H1 (cell line): ENCODE data around the gene HS6ST3. TPM values are rescaled to one million over a fixed set of nuclear protein-coding genes. Genes with fewer than 3 reads are reported as not detected.

Source experiments
- CTCF ChIA-PET: fragments of 300-600 bp; sonication (Branson Sonifier 250); formaldehyde crosslinking; loops from one replicate; lab custom pipeline; 2021; ENCODE audit not compliant: partially characterized antibody; lab: Charles Lee
- POLR2A ChIA-PET: fragments of 300-600 bp; sonication (Branson Sonifier 250); formaldehyde crosslinking; loops from one replicate; lab custom pipeline; 2021; ENCODE audit warnings: inconsistent platforms; ENCODE audit not compliant: partially characterized antibody; lab: Charles Lee
- DNase-seq, 2 experiments: peaks; one replicate each; pipeline versions ENCODE4 v3.0.0 to v3.0.0-alpha.2; 2010 to 2022; ENCODE audit warnings: low spot score in 2 of 2, low read depth in 1 of 2, mixed read lengths in 1 of 2
- FAIRE-seq: peaks from 2 replicates; lab custom pipeline; 2011; peaks lifted over from hg19 to GRCh38; lab: Jason Lieb, UNC
- H2AFZ ChIP-seq: 2 replicates; pipeline ENCODE4 v1.8.1; 2012; ENCODE audit warnings: low read length, inconsistent platforms
- H2AK5ac ChIP-seq: 2 replicates; pipeline ENCODE4 v1.6.1; 2013; ENCODE audit warnings: low read depth, low read length
- H2BK120ac ChIP-seq: replicated peaks from 2 replicates; pipeline ENCODE3; 2013; ENCODE audit warnings: low read depth, low read length, inconsistent platforms
- H2BK12ac ChIP-seq: 2 replicates; pipeline ENCODE4 v1.6.1; 2013; ENCODE audit warnings: low read depth, low read length
- H2BK15ac ChIP-seq: 2 replicates; pipeline ENCODE4 v1.6.1; 2013; ENCODE audit warnings: low read length
- H2BK20ac ChIP-seq: 2 replicates; pipeline ENCODE4 v1.6.1; 2013; ENCODE audit warnings: low read length
- H2BK5ac ChIP-seq: 2 replicates; pipeline ENCODE4 v1.6.1; 2013; ENCODE audit warnings: low read depth, low read length
- H3K14ac ChIP-seq: 2 replicates; pipeline ENCODE4 v1.6.1; 2013; ENCODE audit warnings: inconsistent platforms; ENCODE audit not compliant: insufficient read length
- H3K18ac ChIP-seq: 2 replicates; pipeline ENCODE4 v1.6.1; 2013; ENCODE audit warnings: low read length; ENCODE audit errors: extremely low read depth
- H3K23ac ChIP-seq: 2 replicates; pipeline ENCODE4 v1.6.1; 2013; ENCODE audit warnings: inconsistent platforms; ENCODE audit not compliant: insufficient read length
- H3K23me2 ChIP-seq: 2 replicates; pipeline ENCODE4 v1.6.1; 2013; ENCODE audit warnings: low read depth, low read length
- H3K27ac ChIP-seq: 2 replicates; pipeline ENCODE4 v1.6.1; 2011; ENCODE audit warnings: low read depth, low read length, inconsistent platforms
- H3K27me3 ChIP-seq, 4 experiments: replicated peaks in 1 of 4; 1 replicate in 1 of 4; 2 replicates in 3 of 4; pipeline versions ENCODE4 v1.6.1 to v1.8.1; 2011 to 2013; ENCODE audit warnings: low read length in 3 of 4, mild to moderate bottlenecking in 3 of 4, inconsistent platforms in 2 of 4, mixed read lengths in 2 of 4, moderate library complexity in 1 of 4; ENCODE audit not compliant: control insufficient read depth in 3 of 4, insufficient read depth in 3 of 4; ENCODE audit errors: extremely low read depth in 1 of 4
- H3K36me3 ChIP-seq, 4 experiments: 2 replicates each; pipeline versions ENCODE4 v1.6.1 to v1.8.1; 2011 to 2013; ENCODE audit warnings: mild to moderate bottlenecking in 4 of 4, low read length in 3 of 4, moderate library complexity in 2 of 4, control low read depth in 1 of 4, inconsistent platforms in 1 of 4; ENCODE audit not compliant: insufficient read depth in 4 of 4, control insufficient read depth in 2 of 4
- H3K4ac ChIP-seq: replicated peaks from 2 replicates; pipeline ENCODE3; 2013; ENCODE audit warnings: low read length, low read depth, mixed read lengths, inconsistent platforms; ENCODE audit not compliant: insufficient read length
- H3K4me1 ChIP-seq, 4 experiments: replicated peaks in 1 of 4; 1 replicate in 1 of 4; 2 replicates in 3 of 4; pipeline versions ENCODE4 v1.6.1 to v1.8.1; 2011 to 2013; ENCODE audit warnings: low read length in 3 of 4, inconsistent platforms in 2 of 4, mixed read lengths in 1 of 4; ENCODE audit not compliant: insufficient read depth in 4 of 4, control insufficient read depth in 3 of 4
- H3K4me2 ChIP-seq, 2 experiments: 2 replicates each; pipeline versions ENCODE4 v1.6.1 to v1.8.1; 2011 to 2013; ENCODE audit warnings: low read depth in 2 of 2, low read length in 2 of 2, control low read depth in 1 of 2, inconsistent platforms in 1 of 2, mild to moderate bottlenecking in 1 of 2; ENCODE audit not compliant: insufficient read depth in 1 of 2
- H3K4me3 ChIP-seq, 4 experiments: fragments of 200-600, 300-600 bp in 1 of 4; sonication (generic), shearing (Covaris generic), sonication (Bioruptor Twin) in 1 of 4; 2 replicates each; pipeline versions ENCODE4 v1.5.1 to v1.8.1; 2011 to 2016; ENCODE audit warnings: low read length in 4 of 4, low read depth in 3 of 4, control low read depth in 2 of 4, inconsistent platforms in 2 of 4, mild to moderate bottlenecking in 2 of 4, mixed read lengths in 1 of 4, moderate library complexity in 1 of 4; ENCODE audit not compliant: insufficient read depth in 2 of 4; ENCODE audit errors: extremely low read depth in 1 of 4
- H3K56ac ChIP-seq: replicated peaks from 2 replicates; pipeline ENCODE3; 2013; ENCODE audit warnings: low read depth, mild to moderate bottlenecking, mixed read lengths, low read length, inconsistent platforms; ENCODE audit not compliant: insufficient read length
- H3K79me1 ChIP-seq: 2 replicates; pipeline ENCODE4 v1.6.1; 2013; ENCODE audit warnings: low read depth, low read length, control low read depth
- H3K79me2 ChIP-seq, 2 experiments: 2 replicates each; pipeline versions ENCODE4 v1.6.1 to v1.8.1; 2012 to 2013; ENCODE audit warnings: low read length in 2 of 2, mild to moderate bottlenecking in 2 of 2, inconsistent platforms in 1 of 2; ENCODE audit not compliant: insufficient read depth in 2 of 2, control insufficient read depth in 1 of 2
- H3K9ac ChIP-seq, 4 experiments: replicated peaks in 1 of 4; 1 replicate in 1 of 4; 2 replicates in 3 of 4; pipeline versions ENCODE4 v1.6.1 to v1.8.1; 2011 to 2013; ENCODE audit warnings: low read depth in 3 of 4, low read length in 3 of 4, control low read depth in 2 of 4, mild to moderate bottlenecking in 2 of 4, moderate library complexity in 2 of 4, inconsistent platforms in 1 of 4; ENCODE audit errors: extremely low read depth in 1 of 4
- H3K9me3 ChIP-seq, 2 experiments: 2 replicates each; pipeline versions ENCODE4 v1.6.1 to v1.8.1; 2012 to 2013; ENCODE audit warnings: mild to moderate bottlenecking in 2 of 2, moderate library complexity in 2 of 2, control low read depth in 1 of 2, inconsistent platforms in 1 of 2, low read depth in 1 of 2, low read length in 1 of 2, mixed read lengths in 1 of 2; ENCODE audit not compliant: insufficient read depth in 2 of 2
- H4K20me1 ChIP-seq, 2 experiments: replicated peaks in 1 of 2; 2 replicates each; pipeline versions ENCODE3 to v1.8.1; 2011 to 2013; ENCODE audit warnings: inconsistent platforms in 2 of 2, low read length in 2 of 2, mild to moderate bottlenecking in 1 of 2; ENCODE audit not compliant: insufficient read depth in 2 of 2, control insufficient read depth in 1 of 2
- H4K5ac ChIP-seq: 2 replicates; pipeline ENCODE4 v1.6.1; 2013; ENCODE audit warnings: low read length, low read depth, mixed read lengths, inconsistent platforms; ENCODE audit not compliant: insufficient read length
- H4K8ac ChIP-seq: 2 replicates; pipeline ENCODE4 v1.8.0; 2013; ENCODE audit warnings: mild to moderate bottlenecking, moderate library complexity, low read length, inconsistent platforms; ENCODE audit not compliant: insufficient read depth; ENCODE audit errors: extremely low read depth
- H4K91ac ChIP-seq: replicated peaks from 2 replicates; pipeline ENCODE3; 2013; ENCODE audit warnings: low read length, mixed read lengths, inconsistent platforms; ENCODE audit not compliant: insufficient read length
- BACH1 ChIP-seq: IDR thresholded peaks from 2 replicates; pipeline ENCODE4 v1.6.1; 2012; ENCODE audit warnings: low read length, improper control_type of control experiment
- BCL11A ChIP-seq, 2 experiments: IDR thresholded peaks; one replicate each; pipeline ENCODE4 v1.6.1; 2011; ENCODE audit warnings: low read depth in 2 of 2, low read length in 2 of 2, mild to moderate bottlenecking in 2 of 2
- BRCA1 ChIP-seq: IDR thresholded peaks from 2 replicates; pipeline ENCODE4 v1.6.1; 2012; ENCODE audit warnings: low read depth, low read length, improper control_type of control experiment
- HDAC2 ChIP-seq, 2 experiments: fragments of 300-600 bp in 1 of 2; sonication (generic) in 1 of 2; IDR thresholded peaks; 2 replicates each; pipeline ENCODE4 v1.6.1; 2011 to 2012; ENCODE audit warnings: low read depth in 2 of 2, low read length in 2 of 2, mild to moderate bottlenecking in 2 of 2, moderate library complexity in 2 of 2, borderline replicate concordance in 1 of 2, inconsistent platforms in 1 of 2
- JUN ChIP-seq: IDR thresholded peaks from 2 replicates; pipeline ENCODE4 v1.6.1; 2011; ENCODE audit warnings: low read depth, mild to moderate bottlenecking, improper control_type of control experiment, low read length
- MAFK ChIP-seq: IDR thresholded peaks from 2 replicates; pipeline ENCODE4 v1.6.1; 2012; ENCODE audit warnings: low read depth, mild to moderate bottlenecking, improper control_type of control experiment, low read length
- POLR2A ChIP-seq, 2 experiments: IDR thresholded peaks; 1 replicate in 1 of 2; 2 replicates in 1 of 2; pipeline ENCODE4 v1.6.1; 2011; ENCODE audit warnings: low read depth in 2 of 2, low read length in 2 of 2, mild to moderate bottlenecking in 2 of 2; ENCODE audit errors: control extremely low read depth in 1 of 2
- POU5F1 ChIP-seq: IDR thresholded peaks from 2 replicates; pipeline ENCODE4 v1.6.1; 2011; ENCODE audit warnings: low read depth, mild to moderate bottlenecking, low read length, moderate library complexity
- RBBP5 ChIP-seq: IDR thresholded peaks from 2 replicates; pipeline ENCODE4 v1.7.1; 2012; ENCODE audit warnings: low read depth, mild to moderate bottlenecking, inconsistent platforms, low read length, moderate library complexity, borderline replicate concordance
- SIX5 ChIP-seq: IDR thresholded peaks from 2 replicates; pipeline ENCODE4 v1.6.1; 2011; ENCODE audit warnings: mild to moderate bottlenecking, low read depth, low read length
- TBP ChIP-seq: IDR thresholded peaks from 2 replicates; pipeline ENCODE4 v1.6.1; 2011; ENCODE audit warnings: low read depth, low read length, improper control_type of control experiment
- polyA plus RNA-seq, 7 experiments: library from polyadenylated mRNA; depleted of rRNA in 3 of 7; stranded (reverse) in 5 of 7; unstranded in 2 of 7; fragments of >200 nt in 5 of 7; fragments of 200-250 nt in 2 of 7; gene quantifications; 1 replicate in 5 of 7; 2 replicates in 1 of 7; 4 replicates in 1 of 7; pipeline versions ENCODE4 v1.2.1 to v1.2.3, GENCODE V29; 2011 to 2013; ENCODE audit warnings: missing spikeins in 2 of 7, mixed read lengths in 2 of 7
- total RNA-seq: library from RNA; stranded (reverse); fragmentation: NEBNext Ultra II Directional; extraction: Animal tissue kit (Norgen Biotek cat#: 25700); gene quantifications from 2 replicates; pipeline ENCODE4 v1.2.1, GENCODE V29; 2021
- TF ChIP-seq, protein P1 (sequence below), 3 experiments: IDR thresholded peaks; 1 replicate in 2 of 3; 2 replicates in 1 of 3; pipeline versions ENCODE4 v1.5.1 to v1.6.1; 2011; ENCODE audit warnings: low read length in 3 of 3, mild to moderate bottlenecking in 3 of 3, inconsistent platforms in 2 of 3, low read depth in 1 of 3, moderate library complexity in 1 of 3; ENCODE audit not compliant: insufficient read depth in 1 of 3; ENCODE audit errors: control extremely low read depth in 1 of 3
- TF ChIP-seq, protein P2 (sequence below): IDR thresholded peaks from 2 replicates; pipeline ENCODE4 v1.6.1; 2011; ENCODE audit warnings: low read depth, mild to moderate bottlenecking, low read length; ENCODE audit not compliant: insufficient read depth

Gene HS6ST3
- total and polyA plus RNA-seq, 2 of the 8 experiments (the other 6 are each of a cell fraction or from before 2014, with no cell fraction given): 0.45 to 1.2 TPM

DNA sequence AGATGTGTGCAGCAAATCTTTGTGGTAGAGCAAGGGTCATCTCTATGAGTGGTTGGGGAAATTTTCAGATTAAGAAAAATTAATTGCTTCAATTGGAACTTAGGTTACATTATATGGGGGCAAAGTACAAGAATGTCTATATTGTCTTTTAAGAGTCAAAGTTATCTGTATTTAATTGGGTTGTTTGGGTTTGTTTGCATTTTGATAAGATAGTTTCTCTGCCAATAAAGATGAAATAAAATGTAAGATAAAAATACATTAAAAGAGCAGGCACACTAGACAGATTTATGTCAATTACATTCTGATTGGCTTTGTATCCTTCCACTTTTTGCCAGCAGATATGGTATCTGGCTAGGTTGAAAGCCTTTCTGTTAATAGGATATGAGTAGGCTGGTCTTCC lies 587.1 kb downstream of the HS6ST3 start:
- no peaks in the 10 kb centered on the region for H3K79me1 ChIP-seq
- no peak overlapping the region for H3K56ac ChIP-seq
- no peaks in the 10 kb centered on the region for H3K23me2 ChIP-seq
- H3K9ac ChIP-seq: no peak overlapping the region
- no peak overlapping the region for H2BK20ac ChIP-seq
- H3K27ac ChIP-seq: no peak overlapping the region
- no peaks in the 10 kb centered on the region for H4K20me1 ChIP-seq
- no peak overlapping the region for H3K23ac ChIP-seq
- no peak overlapping the region for H2BK12ac ChIP-seq
- H4K5ac ChIP-seq: no peak overlapping the region
- DNase-seq (no peak), FAIRE-seq (no peak)
- no peak overlapping the region for H2AK5ac ChIP-seq
- ChIA-PET CTCF (no interaction called here), POLR2A (no interaction called here)
- no peaks in the 10 kb centered on the region for H3K9me3 ChIP-seq
- H3K27me3 ChIP-seq: no peaks in the 10 kb centered on the region
- no peak overlapping the region for H3K4me2 ChIP-seq
- no peak overlapping the region for H4K8ac ChIP-seq
- no peak overlapping the region for H3K18ac ChIP-seq
- H3K79me2 ChIP-seq: no peaks in the 10 kb centered on the region
- H3K4me1 ChIP-seq: no peaks in the 10 kb centered on the region
- no peak overlapping the region for H3K4ac ChIP-seq
- no peak overlapping the region for H2BK5ac ChIP-seq
- H2BK15ac ChIP-seq: no peak overlapping the region
- no peak overlapping the region for H3K14ac ChIP-seq
- no peak overlapping the region for H2AFZ ChIP-seq
- H2BK120ac ChIP-seq: no peak overlapping the region
- no peaks in the 10 kb centered on the region for H3K36me3 ChIP-seq
- no peak overlapping the region for H4K91ac ChIP-seq
- H3K4me3 ChIP-seq: no peak overlapping the region
- no peak for TF ChIP-seq BCL11A (IDR thresholded peaks at IDR 0.05; ENCODE audit: low read depth in 2 of 2, low read length in 2 of 2)
- TF ChIP-seq RBBP5: no peak
- TF ChIP-seq SIX5: no peak
- TF ChIP-seq MAFK: no peak
- no peak for TF ChIP-seq BRCA1
- TF ChIP-seq, protein P1, sequence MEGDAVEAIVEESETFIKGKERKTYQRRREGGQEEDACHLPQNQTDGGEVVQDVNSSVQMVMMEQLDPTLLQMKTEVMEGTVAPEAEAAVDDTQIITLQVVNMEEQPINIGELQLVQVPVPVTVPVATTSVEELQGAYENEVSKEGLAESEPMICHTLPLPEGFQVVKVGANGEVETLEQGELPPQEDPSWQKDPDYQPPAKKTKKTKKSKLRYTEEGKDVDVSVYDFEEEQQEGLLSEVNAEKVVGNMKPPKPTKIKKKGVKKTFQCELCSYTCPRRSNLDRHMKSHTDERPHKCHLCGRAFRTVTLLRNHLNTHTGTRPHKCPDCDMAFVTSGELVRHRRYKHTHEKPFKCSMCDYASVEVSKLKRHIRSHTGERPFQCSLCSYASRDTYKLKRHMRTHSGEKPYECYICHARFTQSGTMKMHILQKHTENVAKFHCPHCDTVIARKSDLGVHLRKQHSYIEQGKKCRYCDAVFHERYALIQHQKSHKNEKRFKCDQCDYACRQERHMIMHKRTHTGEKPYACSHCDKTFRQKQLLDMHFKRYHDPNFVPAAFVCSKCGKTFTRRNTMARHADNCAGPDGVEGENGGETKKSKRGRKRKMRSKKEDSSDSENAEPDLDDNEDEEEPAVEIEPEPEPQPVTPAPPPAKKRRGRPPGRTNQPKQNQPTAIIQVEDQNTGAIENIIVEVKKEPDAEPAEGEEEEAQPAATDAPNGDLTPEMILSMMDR (IDR thresholded peaks at IDR 0.05; ENCODE audit: control extremely low read depth in 1 of 3, insufficient read depth in 1 of 3, low read depth in 1 of 3, low read length in 3 of 3): no peak
- TF ChIP-seq TBP: no peak
- no peak for TF ChIP-seq JUN
- TF ChIP-seq, protein P2, sequence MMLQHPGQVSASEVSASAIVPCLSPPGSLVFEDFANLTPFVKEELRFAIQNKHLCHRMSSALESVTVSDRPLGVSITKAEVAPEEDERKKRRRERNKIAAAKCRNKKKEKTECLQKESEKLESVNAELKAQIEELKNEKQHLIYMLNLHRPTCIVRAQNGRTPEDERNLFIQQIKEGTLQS: no peak
- no peak for TF ChIP-seq BACH1
- TF ChIP-seq POLR2A (IDR thresholded peaks at IDR 0.05; ENCODE audit: control extremely low read depth in 1 of 2, low read depth in 2 of 2, low read length in 2 of 2): no peak
- no peak for TF ChIP-seq POU5F1
- TF ChIP-seq HDAC2 (IDR thresholded peaks at IDR 0.05; ENCODE audit: borderline replicate concordance in 1 of 2, low read depth in 2 of 2, low read length in 2 of 2): no peak
